GM03348 (cell line): ENCODE results near the gene PTGS2.

Experiments
- DNase-seq: peaks from one replicate; pipeline ENCODE4 v3.0.0; 2012; ENCODE audit warnings: low spot score

PTGS2 gene

DNA sequence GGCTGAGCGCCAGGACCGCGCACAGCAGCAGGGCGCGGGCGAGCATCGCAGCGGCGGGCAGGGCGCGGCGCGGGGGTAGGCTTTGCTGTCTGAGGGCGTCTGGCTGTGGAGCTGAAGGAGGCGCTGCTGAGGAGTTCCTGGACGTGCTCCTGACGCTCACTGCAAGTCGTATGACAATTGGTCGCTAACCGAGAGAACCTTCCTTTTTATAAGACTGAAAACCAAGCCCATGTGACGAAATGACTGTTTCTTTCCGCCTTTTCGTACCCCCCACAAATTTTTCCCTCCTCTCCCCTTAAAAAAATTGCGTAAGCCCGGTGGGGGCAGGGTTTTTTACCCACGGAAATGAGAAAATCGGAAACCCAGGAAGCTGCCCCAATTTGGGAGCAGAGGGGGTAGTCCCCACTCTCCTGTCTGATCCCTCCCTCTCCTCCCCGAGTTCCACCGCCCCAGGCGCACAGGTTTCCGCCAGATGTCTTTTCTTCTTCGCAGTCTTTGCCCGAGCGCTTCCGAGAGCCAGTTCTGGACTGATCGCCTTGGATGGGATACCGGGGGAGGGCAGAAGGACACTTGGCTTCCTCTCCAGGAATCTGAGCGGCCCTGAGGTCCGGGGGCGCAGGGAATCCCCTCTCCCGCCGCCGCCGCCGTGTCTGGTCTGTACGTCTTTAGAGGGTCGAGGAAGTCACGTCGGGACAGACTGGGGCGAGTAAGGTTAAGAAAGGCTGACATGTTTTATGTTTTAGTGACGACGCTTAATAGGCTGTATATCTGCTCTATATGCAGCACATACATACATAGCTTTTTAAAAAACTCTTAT lies at the start of gene PTGS2:
PTGS2 (minus strand) TSS at position 179 of the 817 bp plus-strand sequence; CDS start at position 46, 133 bp downstream.
- peak; percentile 92 for DNase-seq

DNA sequence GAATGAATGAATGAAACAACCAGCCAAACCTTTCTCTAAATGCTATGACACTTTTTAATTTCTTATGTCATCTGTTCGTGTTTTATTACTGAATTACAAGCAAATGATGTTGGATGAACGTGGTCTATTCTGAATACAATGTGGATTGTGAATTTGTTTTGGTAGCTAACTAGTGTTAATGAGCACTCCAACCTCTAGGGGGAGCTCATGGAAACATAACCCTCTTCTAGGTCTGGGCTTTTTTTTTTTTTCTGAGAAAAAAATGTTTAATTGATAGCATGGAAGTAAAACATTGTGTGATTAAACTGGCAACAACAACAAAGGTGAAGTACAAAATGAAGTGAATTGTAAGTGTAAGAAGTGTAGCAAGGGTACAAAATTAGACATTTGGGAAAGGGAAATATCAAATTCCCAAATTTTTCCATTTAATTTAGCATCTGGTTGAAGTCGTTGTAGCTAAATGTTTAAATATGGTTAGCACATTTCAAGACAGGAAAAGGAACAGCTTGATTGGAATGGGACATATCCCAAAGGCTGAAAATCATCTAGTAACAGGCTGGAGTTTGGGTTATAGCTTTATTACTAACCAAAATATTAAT lies 42.6 kb upstream of the PTGS2 start:
- DNase-seq, result peak; percentile 56

DNA sequence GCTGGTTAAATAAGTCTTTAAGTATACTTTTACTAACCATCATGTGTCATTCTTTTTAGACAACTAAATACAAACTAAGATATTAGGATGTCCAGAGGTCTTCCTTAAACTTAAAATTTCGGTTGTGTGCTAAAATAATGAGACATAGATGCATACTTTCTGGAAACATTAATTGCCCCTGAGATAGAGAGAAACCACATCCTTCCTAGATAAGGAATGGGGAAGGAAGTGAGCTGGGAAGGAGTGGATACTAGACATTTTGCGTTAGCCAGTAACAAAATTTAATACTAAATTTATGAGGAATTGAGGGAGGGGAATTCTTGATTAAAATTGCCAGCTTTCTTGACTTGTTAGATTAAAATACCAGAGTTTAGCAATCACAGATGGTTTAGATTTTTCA lies 37.1 kb upstream of the PTGS2 start:
- DNase-seq, result no peak

- DNase-seq, result no peak
Observed at GRCh38 chr1:186715887-186716809, 35.9 kb upstream of the PTGS2 start.

DNA sequence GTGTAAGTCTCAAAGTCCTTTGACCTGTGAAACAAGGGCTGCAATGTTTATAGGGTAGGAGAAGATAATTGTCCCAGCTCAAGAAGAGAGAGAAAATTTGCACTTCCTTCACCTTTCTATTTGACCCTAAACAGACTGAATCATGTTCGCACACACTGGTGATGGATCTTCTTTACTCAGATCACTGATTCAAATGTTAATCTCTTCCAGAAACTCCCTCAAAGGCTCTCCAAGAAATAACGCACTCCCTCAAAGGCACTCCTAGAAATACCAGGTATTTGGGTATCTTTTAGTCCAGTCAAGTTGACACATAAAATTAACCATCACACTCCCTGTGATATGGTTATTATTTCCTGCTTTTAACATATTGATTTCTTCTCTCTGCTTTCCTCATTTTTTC lies 30.5 kb upstream of the PTGS2 start:
- DNase-seq, result no peak

DNA sequence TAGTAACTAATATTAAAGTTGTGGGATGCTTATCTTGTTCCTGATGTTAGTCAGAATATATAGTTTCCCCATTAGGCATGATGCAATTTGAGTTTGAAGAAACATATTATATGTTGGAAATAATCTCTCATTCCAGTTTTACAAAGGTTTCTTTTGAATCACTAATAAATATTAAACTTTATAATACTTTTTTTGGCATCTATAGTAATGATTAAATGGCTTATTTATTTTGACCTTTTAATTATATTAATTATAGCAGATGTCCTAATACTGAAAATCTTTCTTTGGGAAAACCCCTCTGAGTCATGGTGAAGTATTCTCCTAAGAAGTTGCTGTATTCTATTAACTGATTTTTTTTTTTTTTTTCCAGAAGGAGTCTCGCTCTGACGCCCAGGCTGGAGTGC lies 28.5 kb upstream of the PTGS2 start:
- peak; percentile 4 for DNase-seq

- DNase-seq, result no peak
Observed at GRCh38 chr1:186703209-186703766, 23.1 kb upstream of the PTGS2 start.

DNA sequence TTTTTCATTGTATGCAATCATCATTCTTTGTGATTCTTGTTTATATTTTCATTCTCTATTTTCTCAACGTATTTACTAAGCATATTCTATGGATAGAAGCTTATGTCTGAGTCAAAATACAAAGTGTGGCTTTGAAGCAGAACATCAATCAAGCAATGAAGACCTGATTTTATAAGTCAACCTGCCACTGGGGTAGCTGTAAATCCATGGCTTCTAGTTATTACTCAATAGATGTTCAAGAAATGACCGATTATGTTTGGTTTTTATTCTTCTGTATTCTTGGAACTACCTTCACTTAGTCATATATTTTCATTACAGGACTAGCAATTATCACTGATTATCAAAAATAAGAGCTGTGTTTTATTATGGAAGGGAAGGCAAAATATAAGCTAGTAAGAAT lies 20.5 kb upstream of the PTGS2 start:
- no peak for DNase-seq

- DNase-seq, result no peak
Observed at GRCh38 chr1:186699519-186699918, 19.3 kb upstream of the PTGS2 start.

DNA sequence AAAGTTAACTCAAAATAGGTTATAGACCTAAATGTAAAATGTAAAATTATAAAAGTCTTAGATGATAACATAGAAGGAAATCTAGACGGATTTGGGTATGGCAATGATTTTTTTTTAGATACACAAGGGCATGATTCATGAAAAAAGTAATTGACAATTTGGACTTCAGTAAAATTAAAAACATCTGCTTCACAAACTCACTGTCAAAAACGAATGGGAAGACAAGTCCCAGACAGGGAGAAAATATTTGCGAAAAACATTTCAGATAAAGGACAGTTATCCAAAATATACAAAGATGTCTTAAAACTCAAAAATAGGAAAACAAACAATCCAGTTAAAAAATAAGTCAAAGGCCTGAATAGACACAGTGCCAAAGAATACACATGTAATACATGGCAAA lies 9.7 kb upstream of the PTGS2 start:
- no peak for DNase-seq

DNA sequence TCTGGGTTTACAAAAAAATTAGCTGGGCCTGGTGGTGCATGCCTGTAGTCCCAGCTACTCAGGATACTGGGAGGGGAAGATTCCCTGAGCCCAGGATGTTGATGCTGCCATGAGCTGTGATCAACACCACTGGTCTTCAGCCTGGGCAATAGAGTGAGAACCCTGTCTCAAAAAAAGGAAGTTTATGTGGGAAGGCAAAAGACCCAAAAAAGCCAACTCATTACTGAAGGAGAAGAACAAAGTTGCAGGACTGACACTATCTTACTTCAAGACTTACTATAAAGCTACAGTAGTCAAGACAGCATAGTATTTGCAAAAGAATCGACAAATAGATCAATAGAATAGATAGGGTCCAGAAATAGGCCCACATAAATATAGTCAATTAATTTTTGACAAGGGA lies 9.2 kb upstream of the PTGS2 start:
- no peak for DNase-seq

DNA sequence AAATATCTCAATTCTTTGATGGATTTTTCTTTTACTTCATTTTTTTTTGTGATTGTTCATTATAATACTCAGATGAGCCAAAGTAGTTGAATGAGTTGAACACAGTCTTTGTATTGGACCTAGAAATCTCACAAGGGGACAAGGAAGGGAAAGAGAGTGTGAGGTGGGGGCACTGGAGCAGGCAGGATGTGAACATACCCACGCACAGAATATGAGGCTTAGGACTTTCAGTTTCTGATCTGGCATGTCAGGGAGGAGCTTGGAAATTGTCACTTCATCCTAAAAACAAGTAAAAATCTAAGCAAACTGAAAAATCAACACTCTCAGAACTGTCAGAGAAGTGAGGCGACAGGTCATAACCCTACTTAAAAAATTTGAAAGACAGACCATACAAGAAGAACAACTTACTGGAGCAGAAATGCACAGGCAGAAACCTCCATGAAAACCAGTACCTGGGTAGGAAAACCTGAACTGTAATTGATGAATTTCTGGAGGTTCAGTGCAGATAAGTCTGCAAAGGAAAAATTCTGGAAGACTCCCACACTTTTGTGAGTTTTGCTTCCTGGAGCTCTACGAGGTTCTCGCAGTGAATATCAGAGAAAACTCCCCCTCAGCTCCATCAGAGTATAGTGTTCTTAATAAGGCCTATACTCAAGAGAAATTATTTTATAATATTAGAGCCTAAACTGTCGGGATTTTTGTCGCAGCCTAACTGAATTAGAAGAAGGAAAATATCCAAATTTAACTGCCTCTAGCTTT lies 3.6 kb upstream of the PTGS2 start:
- DNase-seq, result no peak

- DNase-seq, result peak; percentile 45
Observed at GRCh38 chr1:186682736-186683135, 2.5 kb upstream of the PTGS2 start.

- DNase-seq, result peak; percentile 29
Observed at GRCh38 chr1:186681801-186682200, 1.6 kb upstream of the PTGS2 start.

- DNase-seq, result peak; percentile 4
Observed at GRCh38 chr1:186681121-186681520, 898 bp upstream of the PTGS2 start.

DNA sequence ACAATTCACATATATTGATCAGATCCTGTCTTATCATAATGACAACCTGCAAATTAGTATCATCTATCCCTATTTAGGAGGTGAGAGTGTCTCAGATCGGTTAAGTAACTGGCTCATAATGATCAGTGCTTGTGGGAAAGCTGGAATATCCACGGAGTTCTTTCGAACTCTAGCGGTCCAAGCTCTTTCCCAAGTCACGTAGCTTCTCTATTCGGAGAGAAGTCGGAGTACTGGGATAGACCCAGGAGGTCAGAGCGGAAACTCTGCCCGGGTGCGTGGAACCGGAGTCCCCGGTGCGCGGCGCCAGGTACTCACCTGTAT lies 339 bp downstream of the PTGS2 start:
- no peak for DNase-seq

DNA sequence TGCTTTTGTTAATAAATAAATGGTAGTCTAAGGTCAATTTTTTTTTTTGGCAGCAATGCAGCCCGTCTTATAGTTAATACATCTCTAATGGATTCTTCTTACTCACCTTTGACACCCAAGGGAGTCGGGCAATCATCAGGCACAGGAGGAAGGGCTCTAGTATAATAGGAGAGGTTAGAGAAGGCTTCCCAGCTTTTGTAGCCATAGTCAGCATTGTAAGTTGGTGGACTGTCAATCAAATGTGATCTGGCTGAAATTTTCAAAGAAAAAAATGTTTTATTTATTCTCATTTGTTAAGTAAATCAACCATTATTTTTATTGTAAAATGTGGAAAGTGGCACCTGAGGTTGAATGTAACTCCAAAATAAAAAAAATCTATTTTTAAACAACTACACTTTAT lies 2.1 kb downstream of the PTGS2 start:
- no peak for DNase-seq

- DNase-seq, result no peak
Observed at GRCh38 chr1:186672596-186672995, 7.6 kb downstream of the PTGS2 start.

GRCh38 chr1:186672131-186672530 lies 8.1 kb downstream of the PTGS2 start:
- no peak for DNase-seq

DNA sequence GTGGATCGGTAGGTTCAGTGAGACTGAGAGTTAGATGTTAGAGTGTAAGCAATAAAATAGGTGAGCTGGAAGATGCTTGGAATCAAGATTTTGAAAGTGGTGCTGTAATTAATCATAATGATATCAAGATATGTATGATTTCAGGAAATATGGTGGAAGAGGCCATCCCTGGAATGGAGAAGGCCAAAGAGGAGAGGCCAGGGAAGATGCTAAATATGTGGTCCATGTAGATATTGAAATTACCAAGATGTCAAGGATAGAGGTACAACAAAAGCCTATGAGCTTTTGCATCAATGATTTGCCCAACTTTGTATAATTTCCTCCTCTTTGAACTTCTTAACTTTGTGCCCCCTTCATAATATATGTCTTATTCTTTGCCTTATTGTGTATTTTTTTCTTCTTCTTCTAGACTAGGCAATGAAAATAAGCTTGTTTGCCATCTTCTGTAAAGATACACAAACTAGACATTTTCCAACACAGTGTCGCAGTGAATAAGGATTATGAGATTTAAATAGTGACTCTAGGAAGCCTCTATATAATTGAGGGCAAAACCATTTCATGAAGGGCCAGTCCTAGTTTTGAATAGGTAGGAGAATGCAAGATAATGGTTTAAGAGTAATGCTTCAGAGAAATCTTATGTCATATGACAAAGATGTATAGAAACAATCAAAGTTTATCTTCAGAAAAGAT lies 8.9 kb downstream of the PTGS2 start:
- no peak for DNase-seq
